GM13976 (cell line): ENCODE results near the gene FGD4.
"Not testable (repeated sequence)": the region's sequence is repeated elsewhere in the genome, so short reads cannot be mapped to it uniquely, and the experiment has no call there.

Source experiments
- DNase-seq: peaks from one replicate; pipeline ENCODE4 v3.0.0; 2012; ENCODE audit warnings: low spot score
- in situ Hi-C: fragments of 300-500 bp; cut with MboI; formaldehyde crosslinking; loops from one replicate; pipeline ENCODE4 v1.12.0; 2022; ENCODE audit warnings: low sequenced_read_pairs, mixed read lengths, inconsistent platforms; ENCODE audit not compliant: unreplicated experiment
- TF ChIP-seq, protein P1 (sequence below): IDR thresholded peaks from 2 replicates; pipeline ENCODE4 v1.5.1; 2012; ENCODE audit warnings: borderline replicate concordance, mild to moderate bottlenecking; ENCODE audit not compliant: insufficient read depth; ENCODE audit errors: extremely low read depth, missing control alignments, control extremely low read depth

FGD4 gene

DNA sequence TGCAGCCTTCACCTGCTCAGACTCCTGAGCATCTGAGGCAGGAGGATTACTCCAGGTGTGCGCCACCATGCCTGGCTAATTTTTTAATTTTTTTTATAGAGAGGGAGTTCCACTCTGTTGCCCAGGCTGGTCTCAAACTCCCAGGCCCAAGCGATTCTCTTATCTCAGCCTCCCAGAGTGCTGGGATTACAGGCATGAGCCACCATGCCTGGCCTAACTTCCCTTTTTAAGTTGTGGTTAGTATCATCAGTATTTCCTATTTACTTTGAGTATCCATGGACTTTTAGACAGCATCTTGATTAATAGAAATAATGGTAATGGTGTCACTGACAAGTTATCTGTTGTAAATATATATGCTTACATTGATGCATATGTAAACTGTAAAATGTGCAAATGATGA is 116.9 kb downstream of the FGD4 start:
- TF ChIP-seq, protein P1, sequence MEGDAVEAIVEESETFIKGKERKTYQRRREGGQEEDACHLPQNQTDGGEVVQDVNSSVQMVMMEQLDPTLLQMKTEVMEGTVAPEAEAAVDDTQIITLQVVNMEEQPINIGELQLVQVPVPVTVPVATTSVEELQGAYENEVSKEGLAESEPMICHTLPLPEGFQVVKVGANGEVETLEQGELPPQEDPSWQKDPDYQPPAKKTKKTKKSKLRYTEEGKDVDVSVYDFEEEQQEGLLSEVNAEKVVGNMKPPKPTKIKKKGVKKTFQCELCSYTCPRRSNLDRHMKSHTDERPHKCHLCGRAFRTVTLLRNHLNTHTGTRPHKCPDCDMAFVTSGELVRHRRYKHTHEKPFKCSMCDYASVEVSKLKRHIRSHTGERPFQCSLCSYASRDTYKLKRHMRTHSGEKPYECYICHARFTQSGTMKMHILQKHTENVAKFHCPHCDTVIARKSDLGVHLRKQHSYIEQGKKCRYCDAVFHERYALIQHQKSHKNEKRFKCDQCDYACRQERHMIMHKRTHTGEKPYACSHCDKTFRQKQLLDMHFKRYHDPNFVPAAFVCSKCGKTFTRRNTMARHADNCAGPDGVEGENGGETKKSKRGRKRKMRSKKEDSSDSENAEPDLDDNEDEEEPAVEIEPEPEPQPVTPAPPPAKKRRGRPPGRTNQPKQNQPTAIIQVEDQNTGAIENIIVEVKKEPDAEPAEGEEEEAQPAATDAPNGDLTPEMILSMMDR = no peak
- in situ Hi-C loops = no loop called here
- no peak for DNase-seq

DNA sequence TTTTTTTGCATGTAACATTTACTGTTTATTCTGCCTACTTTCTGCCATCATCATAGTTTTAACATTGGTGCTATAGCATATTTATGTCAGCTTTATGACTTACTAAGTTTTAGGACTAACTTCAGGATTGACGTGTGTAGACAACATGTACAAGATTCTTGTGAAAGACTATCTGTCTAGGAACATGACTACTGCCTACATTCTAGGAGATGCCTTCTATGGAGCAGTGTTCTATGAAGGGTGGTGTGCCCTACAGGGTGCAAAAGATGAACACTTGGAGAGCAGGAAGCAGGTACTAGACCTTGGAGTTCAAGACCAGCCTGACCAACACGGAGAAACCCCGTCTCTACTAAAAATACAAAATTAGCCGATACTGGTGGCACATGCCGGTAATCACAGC is 118.6 kb downstream of the FGD4 start:
- DNase-seq = no peak
- in situ Hi-C loops = no loop called here
- TF ChIP-seq, protein P1 = no peak

DNA sequence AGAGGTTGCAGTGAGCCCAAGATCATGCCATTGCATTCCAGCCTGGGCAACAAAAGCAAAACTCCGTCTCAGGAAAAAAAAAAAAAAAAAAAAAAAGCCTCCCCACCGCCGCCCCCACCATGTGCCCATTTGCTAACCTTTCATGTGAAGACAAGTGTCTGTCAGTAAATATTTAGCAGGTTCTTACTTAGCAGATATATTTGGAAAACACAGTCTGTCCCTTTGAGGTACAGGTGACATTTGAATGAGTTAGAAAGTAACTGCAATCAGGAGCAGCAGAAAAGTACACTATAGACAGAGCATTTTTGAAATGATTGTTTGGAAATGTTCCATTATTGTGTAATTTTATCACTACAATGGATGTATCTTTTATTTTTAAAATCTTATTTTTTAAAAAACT is 119.7 kb downstream of the FGD4 start:
- in situ Hi-C loops = no loop called here
- DNase-seq = no peak
- TF ChIP-seq, protein P1 = no peak

DNA sequence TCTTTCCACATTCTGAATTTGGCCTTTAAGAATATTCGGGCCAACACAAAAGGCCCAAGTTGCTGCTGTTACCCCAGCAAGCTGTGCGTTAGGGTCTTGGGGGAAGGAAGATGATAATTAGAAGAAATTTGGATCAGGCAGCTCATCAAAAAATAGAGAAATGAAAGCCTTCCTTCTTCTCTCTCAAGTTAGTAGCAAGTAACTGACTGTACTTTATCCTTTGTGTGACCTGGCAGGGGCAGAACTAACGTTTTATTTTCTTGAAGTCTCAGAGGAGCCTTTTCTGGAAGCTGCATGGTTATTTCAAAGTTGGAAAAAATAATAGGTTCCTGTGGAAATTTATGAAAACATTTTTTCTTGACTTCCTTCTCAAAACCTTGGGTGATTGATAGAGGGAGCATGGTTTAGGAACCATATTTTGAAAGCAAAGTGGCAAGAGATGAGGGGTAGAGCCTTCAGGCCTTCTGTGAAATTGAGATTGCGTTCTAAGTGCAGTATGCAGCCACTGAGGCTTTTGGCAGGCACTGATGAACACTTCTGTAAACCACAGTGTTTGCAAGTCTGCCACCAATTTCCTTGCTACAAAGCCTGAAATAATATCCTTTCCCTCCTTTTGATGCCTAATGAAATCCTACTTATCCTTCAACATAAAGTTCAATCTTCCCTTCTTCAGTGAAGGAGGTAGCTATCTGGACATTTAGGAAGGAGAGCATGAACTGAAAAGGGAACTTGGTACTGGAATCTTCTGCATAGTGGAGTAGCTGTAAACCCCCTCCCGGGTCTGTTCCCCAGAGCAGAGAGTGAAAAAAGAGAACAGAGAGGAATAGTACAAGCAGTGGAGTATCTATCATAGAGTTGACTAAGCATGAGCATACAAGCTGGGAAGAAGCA is 123.2 kb downstream of the FGD4 start:
- TF ChIP-seq, protein P1 = no peak
- DNase-seq = peak; percentile 32
- in situ Hi-C loops = no loop called here

DNA sequence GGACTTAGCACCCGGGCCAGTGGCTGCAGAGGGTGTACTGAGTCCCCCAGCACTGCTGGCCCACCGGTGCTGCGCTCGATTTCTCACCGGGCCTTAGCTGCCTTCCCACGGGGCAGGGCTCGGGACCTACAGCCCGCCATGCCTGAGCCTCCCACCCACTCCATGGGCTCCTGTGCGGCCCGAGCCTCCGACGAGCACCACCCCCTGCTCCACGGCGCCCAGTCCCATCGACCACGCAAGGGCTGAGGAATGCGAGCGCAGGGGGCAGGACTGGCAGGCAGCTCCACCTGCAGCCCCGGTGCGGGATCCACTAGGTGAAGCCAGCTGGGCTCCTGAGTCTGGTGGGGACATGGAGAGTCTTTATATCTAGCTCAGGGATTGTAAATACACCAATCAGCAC is 126.4 kb downstream of the FGD4 start:
- in situ Hi-C loops, DNase-seq: not testable (repeated sequence)

DNA sequence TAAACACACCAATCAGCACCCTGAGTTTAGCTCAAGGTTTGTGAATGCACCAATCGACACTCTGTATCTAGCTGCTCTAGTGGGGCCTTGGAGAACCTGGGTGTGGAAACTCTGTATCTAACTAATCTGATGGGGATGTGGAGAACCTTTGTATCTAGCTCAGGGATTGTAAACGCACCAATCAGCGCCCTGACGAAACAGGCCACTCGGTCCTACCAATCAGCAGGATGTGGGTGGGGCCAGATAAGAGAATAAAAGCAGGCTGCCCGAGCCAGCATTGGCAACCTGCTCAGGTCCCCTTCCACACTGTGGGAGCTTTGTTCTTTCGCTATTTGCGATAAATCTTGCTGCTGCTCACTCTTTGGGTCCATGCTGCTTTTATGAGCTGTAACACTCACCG is 127.0 kb downstream of the FGD4 start:
- in situ Hi-C loops, DNase-seq: not testable (repeated sequence)

DNA sequence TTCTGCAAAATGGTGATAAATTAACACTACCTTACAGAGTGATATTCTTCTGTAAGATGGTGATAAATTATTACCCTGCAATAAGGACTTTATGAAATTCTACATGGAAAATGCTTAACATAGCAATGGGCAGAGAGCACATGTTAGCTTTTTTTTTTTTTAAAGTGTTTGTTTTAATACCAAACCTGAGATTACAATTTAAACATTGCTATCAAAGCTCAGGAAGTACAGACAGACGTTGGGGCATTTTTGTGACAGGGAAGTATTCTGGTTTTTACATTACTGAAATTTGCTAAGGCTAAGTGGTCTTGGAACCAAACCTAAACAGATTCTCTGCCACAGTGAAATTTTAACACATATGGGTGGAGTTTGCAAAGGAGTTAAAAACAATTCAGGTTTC is 133.1 kb downstream of the FGD4 start:
- no peak for DNase-seq

More for the DNA sequence above, 133.1 kb downstream of the FGD4 start:
- in situ Hi-C loops = no loop called here
- TF ChIP-seq, protein P1 = no peak
